Ascending aorta (tissue), 2 donors: Measurements from ENCODE around the gene PSMD6. TPM values are rescaled to one million over a fixed set of nuclear protein-coding genes. Genes with fewer than 3 reads are reported as not detected.

Experiments
- DNase-seq, 2 donors: peaks; one replicate each; pipeline ENCODE4 v3.0.0-alpha.2; 2019; ENCODE audit warnings: low spot score in 2 of 2
- H3K27ac ChIP-seq, 2 donors: fragments of 200-600 bp; sonication (generic); one replicate each; pipeline ENCODE4 v1.5.1; 2016 to 2017; ENCODE audit warnings: mild to moderate bottlenecking in 1 of 2
- H3K27me3 ChIP-seq: fragments of 200-600 bp; sonication (generic); one replicate; pipeline ENCODE4 v1.5.1; 2017
- H3K36me3 ChIP-seq, 2 donors: fragments of 200-600 bp; sonication (generic); one replicate each; pipeline ENCODE4 v1.5.1; 2016
- H3K4me1 ChIP-seq, 2 donors: fragments of 200-600 bp; sonication (generic); one replicate each; pipeline ENCODE4 v1.5.1; 2016 to 2017; ENCODE audit warnings: mild to moderate bottlenecking in 1 of 2
- H3K4me3 ChIP-seq, 2 donors: fragments of 200-600 bp; sonication (generic); one replicate each; pipeline ENCODE4 v1.5.1; 2016 to 2017; ENCODE audit warnings: mild to moderate bottlenecking in 1 of 2
- H3K9me3 ChIP-seq, 2 donors: fragments of 200-600 bp; sonication (generic); one replicate each; pipeline ENCODE4 v1.5.1; 2016
- intact Hi-C: fragments of 100-400 bp; cut with DNase I; formaldehyde crosslinking; loops from one replicate; pipeline ENCODE4 v1.15.1; 2023
- total RNA-seq: library from RNA; depleted of rRNA; stranded (reverse); fragments of >200 nt; gene quantifications from one replicate; pipeline ENCODE4 v1.1.0, GENCODE V29; 2016
- TF ChIP-seq, protein P1 (sequence below), 3 experiments: fragments of 200-600 bp in 2 of 3; fragments of 450-650 bp in 1 of 3; sonication (generic) in 2 of 3; IDR thresholded peaks; one replicate each; pipeline ENCODE4 v1.5.1; 2016 to 2019; ENCODE audit warnings: antibody characterized with exemption in 3 of 3, mild to moderate bottlenecking in 1 of 3, moderate library complexity in 1 of 3

Gene PSMD6
- total RNA-seq, 1 donor from 2014 or later, result 49.2 TPM

DNA sequence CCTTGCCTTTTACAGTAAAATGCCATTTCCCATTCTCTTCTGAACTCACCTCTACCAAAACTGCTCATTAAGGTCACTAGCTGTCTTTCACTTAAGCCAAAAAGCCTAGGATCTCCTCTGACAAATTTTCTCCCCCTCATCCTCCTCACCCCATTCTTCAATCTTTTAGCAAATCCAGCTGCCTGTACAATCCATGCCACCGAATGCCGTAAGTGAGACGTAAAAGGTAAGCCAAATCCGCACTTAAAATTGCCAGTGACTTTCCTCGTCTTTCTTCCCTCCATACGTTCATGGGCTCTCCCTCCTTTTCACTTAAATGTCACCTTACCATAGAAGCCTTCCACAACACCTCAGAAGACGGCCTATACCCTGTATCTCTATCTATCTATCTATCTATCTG lies 13.8 kb downstream of the PSMD6 start:
- Histone ChIP-seq H3K27me3 (no peaks in the 10 kb centered on the region), H3K36me3 (peaks cover 32 to 87% of the 10 kb centered on the region in 2 donors), H3K4me3 (no peak overlapping the region), H3K27ac (peak overlapping the region; percentile 56 to 60), H3K4me1 (peaks cover 0 to 2% of the 10 kb centered on the region in 2 donors), H3K9me3 (no peaks in the 10 kb centered on the region)
- no peak for DNase-seq
- intact Hi-C loops, result no loop called here
- TF ChIP-seq, protein P1, sequence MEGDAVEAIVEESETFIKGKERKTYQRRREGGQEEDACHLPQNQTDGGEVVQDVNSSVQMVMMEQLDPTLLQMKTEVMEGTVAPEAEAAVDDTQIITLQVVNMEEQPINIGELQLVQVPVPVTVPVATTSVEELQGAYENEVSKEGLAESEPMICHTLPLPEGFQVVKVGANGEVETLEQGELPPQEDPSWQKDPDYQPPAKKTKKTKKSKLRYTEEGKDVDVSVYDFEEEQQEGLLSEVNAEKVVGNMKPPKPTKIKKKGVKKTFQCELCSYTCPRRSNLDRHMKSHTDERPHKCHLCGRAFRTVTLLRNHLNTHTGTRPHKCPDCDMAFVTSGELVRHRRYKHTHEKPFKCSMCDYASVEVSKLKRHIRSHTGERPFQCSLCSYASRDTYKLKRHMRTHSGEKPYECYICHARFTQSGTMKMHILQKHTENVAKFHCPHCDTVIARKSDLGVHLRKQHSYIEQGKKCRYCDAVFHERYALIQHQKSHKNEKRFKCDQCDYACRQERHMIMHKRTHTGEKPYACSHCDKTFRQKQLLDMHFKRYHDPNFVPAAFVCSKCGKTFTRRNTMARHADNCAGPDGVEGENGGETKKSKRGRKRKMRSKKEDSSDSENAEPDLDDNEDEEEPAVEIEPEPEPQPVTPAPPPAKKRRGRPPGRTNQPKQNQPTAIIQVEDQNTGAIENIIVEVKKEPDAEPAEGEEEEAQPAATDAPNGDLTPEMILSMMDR (IDR thresholded peaks at IDR 0.05), result no peak

DNA sequence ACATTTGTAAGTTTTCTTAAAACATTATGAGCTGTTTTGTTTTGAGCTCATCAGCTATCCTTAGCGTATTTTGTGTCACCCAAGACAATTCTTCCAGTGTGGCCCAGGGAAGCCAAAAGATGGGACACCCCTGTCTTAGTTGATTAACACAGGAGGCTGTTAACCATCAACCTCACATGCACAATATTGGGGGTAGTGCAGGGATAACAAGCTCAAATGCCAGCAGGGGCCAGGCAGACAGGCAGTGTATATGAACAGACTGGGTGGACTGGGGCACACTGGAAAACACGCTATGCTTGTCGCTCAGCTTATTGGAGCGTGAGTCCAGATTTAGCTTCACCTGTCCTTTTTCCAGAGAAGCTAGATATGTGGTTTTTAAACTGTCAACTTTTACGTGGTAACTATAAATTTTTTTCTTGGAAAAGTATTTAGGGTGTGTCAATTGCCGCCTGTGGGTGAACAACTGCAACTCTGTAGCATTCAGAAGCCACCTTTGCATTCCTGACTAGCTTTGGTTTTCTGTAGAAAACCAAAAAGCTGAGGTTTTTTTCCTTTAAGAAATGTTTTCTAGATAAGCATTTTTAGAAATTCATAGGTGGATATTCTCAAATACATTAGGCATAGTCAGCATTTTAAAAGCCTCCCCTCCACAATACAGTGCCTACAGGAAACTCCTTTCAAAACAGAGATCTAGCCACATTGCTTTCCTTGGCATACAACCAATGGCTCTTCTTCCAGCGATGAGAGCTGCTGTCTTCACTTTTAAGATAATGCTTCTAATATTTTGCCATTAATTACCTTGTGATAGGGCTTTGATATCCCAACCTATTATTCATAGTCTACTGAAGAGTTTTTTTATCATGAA lies 14.6 kb downstream of the PSMD6 start:
- Histone ChIP-seq H3K27me3 (no peaks in the 10 kb centered on the region), H3K4me1 (peaks cover 0 to 2% of the 10 kb centered on the region in 2 donors), H3K27ac (peak overlapping the region; percentile 56 to 60), H3K4me3 (no peak overlapping the region), H3K36me3 (peaks cover 27 to 84% of the 10 kb centered on the region in 2 donors), H3K9me3 (no peaks in the 10 kb centered on the region)
- DNase-seq, result no peak
- intact Hi-C loops, result no loop called here
- TF ChIP-seq, protein P1 (IDR thresholded peaks at IDR 0.05), result no peak

DNA sequence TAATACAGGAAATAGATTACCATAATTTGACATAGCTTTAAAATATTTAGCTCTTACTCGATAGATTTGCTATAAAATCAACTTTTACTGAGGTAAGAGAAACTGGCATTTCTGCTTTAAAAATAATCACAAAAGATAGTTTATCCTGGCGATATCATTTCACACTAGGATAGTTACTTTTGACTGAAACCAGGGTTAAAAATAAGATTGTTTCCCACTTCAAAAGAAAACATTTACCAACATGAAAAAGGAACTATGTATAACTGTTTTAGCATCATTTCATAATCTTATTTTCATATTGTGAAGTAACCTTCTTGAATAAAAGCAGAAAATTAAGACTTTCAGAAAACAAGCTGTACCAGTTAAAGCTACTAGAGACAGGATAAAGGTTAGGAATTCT lies 15.3 kb downstream of the PSMD6 start:
- peaks cover 0 to 2% of the 10 kb centered on the region in 2 donors for H3K4me1 ChIP-seq
- TF ChIP-seq, protein P1 (IDR thresholded peaks at IDR 0.05), result no peak
- no peak for DNase-seq
- intact Hi-C loops, result no loop called here
- H3K4me3 ChIP-seq, result no peak overlapping the region
- H3K27me3 ChIP-seq, result no peaks in the 10 kb centered on the region
- peaks cover 20 to 77% of the 10 kb centered on the region in 2 donors for H3K36me3 ChIP-seq
- no peaks in the 10 kb centered on the region for H3K9me3 ChIP-seq
- peak overlapping the region; percentile 19 to 56 for H3K27ac ChIP-seq

DNA sequence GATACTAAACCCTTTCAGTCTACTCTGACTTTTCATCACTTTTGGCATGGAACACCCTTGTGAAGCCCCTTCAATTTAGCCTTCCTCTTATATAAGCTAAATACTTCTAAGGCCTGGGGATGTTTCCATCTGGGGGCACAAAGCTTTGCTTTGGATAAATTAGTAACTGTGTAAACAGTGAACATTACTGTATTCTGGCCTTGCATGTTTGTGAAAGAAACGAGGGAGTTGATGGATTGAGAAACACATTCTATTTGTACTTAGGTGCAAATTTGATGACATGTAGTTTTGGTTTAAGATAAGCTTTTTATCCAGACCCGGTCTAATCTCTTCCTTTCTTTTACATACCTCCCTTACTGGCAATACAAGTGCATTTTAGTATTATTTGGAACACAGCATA lies 19.7 kb downstream of the PSMD6 start:
- Histone ChIP-seq H3K27me3 (no peaks in the 10 kb centered on the region), H3K4me3 (no peak overlapping the region), H3K4me1 (no peaks in the 10 kb centered on the region), H3K36me3 (peaks cover 24 to 71% of the 10 kb centered on the region in 2 donors), H3K27ac (no peak overlapping the region), H3K9me3 (no peaks in the 10 kb centered on the region)
- TF ChIP-seq, protein P1 (IDR thresholded peaks at IDR 0.05), result no peak
- intact Hi-C loops, result no loop called here
- no peak for DNase-seq

DNA sequence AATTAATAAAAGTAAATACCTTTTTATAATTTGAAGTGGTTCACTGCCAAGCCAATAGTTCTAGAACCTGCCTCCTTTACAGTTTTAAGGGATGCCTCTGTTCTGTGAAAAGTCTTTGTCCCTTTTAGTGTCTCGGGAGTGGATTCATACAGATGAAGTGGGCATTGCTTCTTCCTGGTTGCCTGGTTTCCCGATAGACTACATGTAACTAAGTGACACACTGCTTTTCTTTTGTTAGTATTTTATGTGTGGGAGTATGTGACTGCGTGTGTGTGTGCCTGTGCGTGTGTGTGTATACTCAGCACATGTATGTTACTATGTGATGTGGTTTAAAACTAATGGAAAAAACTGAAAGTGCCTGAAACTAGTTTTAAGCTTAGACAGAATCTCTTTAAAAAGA lies 21.1 kb downstream of the PSMD6 start:
- Histone ChIP-seq H3K9me3 (no peaks in the 10 kb centered on the region), H3K4me3 (no peak overlapping the region), H3K4me1 (no peaks in the 10 kb centered on the region), H3K27me3 (no peaks in the 10 kb centered on the region), H3K36me3 (peaks cover 22 to 58% of the 10 kb centered on the region in 2 donors), H3K27ac (no peak overlapping the region)
- no peak for DNase-seq
- intact Hi-C loops, result no loop called here
- TF ChIP-seq, protein P1 (IDR thresholded peaks at IDR 0.05), result no peak
